Measurements from ENCODE around the gene UBE2D2. TPM values are rescaled to one million over a fixed set of nuclear protein-coding genes. Genes with fewer than 3 reads are reported as not detected.

UBE2D2 gene
- total RNA-seq, 1 donor from 2014 or later, result 104 TPM

Other genes starting within 250 kb of the UBE2D2 start
- 92.2 TPM for gene PAIP2, start 219.5 kb upstream of the UBE2D2 start, total RNA-seq
- not detected for gene SLC23A1, start 178.0 kb upstream of the UBE2D2 start, total RNA-seq
- gene MZB1, start 171.4 kb upstream of the UBE2D2 start, total RNA-seq, result 0.71 TPM
- 1.6 TPM for gene PROB1, start 166.2 kb upstream of the UBE2D2 start, total RNA-seq
- 4.0 TPM for gene SPATA24, start 157.2 kb upstream of the UBE2D2 start, total RNA-seq
- 29.6 TPM for gene DNAJC18, start 121.8 kb upstream of the UBE2D2 start, total RNA-seq
- 32.3 TPM for gene ECSCR, start 98.6 kb upstream of the UBE2D2 start, total RNA-seq
- gene SMIM33, start 90.3 kb upstream of the UBE2D2 start, total RNA-seq, result not detected
- gene STING1, start 78.6 kb upstream of the UBE2D2 start, total RNA-seq, result 94.5 TPM
- gene CXXC5, start 87.0 kb downstream of the UBE2D2 start, total RNA-seq, result 62.7 TPM
- 0.53 TPM for gene PSD2, start 234.5 kb downstream of the UBE2D2 start, total RNA-seq

All from sciatic nerve (tissue), 1 donor.